Common myeloid progenitor, CD34-positive (primary cell): ENCODE results near the gene TRIM9.

Experiments
- CTCF ChIA-PET: fragments of 350-600 bp; sonication (Branson Sonifier 250); formaldehyde crosslinking; loops from one replicate; lab custom pipeline; 2021; ENCODE audit warnings: antibody characterized with exemption; lab: Charles Lee
- POLR2A ChIA-PET: fragments of 350-600 bp; sonication (Branson Sonifier 250); formaldehyde crosslinking; loops from one replicate; lab custom pipeline; 2021; ENCODE audit warnings: antibody characterized with exemption; lab: Charles Lee
- DNase-seq, 3 donors: peaks; one replicate each; pipeline versions ENCODE4 v3.0.0 to v3.0.0-alpha.2; 2013
- H3K27ac ChIP-seq, 2 experiments: 1 replicate in 1 of 2; 2 replicates in 1 of 2; pipeline ENCODE4 v1.7.0; 2013; ENCODE audit warnings: inconsistent platforms in 2 of 2, low read length in 2 of 2, mild to moderate bottlenecking in 2 of 2, low read depth in 1 of 2, moderate library complexity in 1 of 2; ENCODE audit not compliant: severe bottlenecking in 2 of 2, insufficient read depth in 1 of 2, poor library complexity in 1 of 2
- H3K27me3 ChIP-seq, 5 experiments: replicated peaks in 2 of 5; 1 replicate in 3 of 5; 2 replicates in 2 of 5; pipeline versions ENCODE4 v1.6.1 to v1.7.0; 2013; ENCODE audit warnings: low read length in 4 of 5, mild to moderate bottlenecking in 2 of 5, moderate library complexity in 2 of 5, inconsistent platforms in 1 of 5; ENCODE audit not compliant: insufficient read depth in 5 of 5, control insufficient read depth in 4 of 5
- H3K36me3 ChIP-seq, 4 experiments: 1 replicate in 2 of 4; 2 replicates in 2 of 4; pipeline versions ENCODE4 v1.6.1 to v1.7.0; 2013; ENCODE audit warnings: low read length in 3 of 4, control low read depth in 1 of 4, mild to moderate bottlenecking in 1 of 4; ENCODE audit not compliant: control insufficient read depth in 4 of 4, insufficient read depth in 4 of 4
- H3K4me1 ChIP-seq, 4 experiments: 1 replicate in 3 of 4; 2 replicates in 1 of 4; pipeline versions ENCODE4 v1.6.1 to v1.7.1; 2013; ENCODE audit warnings: low read length in 3 of 4, mild to moderate bottlenecking in 3 of 4, control low read depth in 1 of 4, inconsistent platforms in 1 of 4, moderate library complexity in 1 of 4; ENCODE audit not compliant: control insufficient read depth in 4 of 4, insufficient read depth in 4 of 4; ENCODE audit errors: control extremely low read depth in 1 of 4
- H3K4me3 ChIP-seq, 7 experiments: 1 replicate in 4 of 7; 2 replicates in 3 of 7; pipeline versions ENCODE4 v1.5.1 to v1.7.0; 2013; ENCODE audit warnings: mild to moderate bottlenecking in 7 of 7, low read length in 6 of 7, moderate library complexity in 6 of 7, inconsistent platforms in 2 of 7, low read depth in 2 of 7, control low read depth in 1 of 7; ENCODE audit not compliant: insufficient read depth in 4 of 7, control insufficient read depth in 1 of 7; ENCODE audit errors: extremely low read depth in 1 of 7
- H3K9me3 ChIP-seq, 5 experiments: 1 replicate in 4 of 5; 2 replicates in 1 of 5; pipeline versions ENCODE4 v1.6.1 to v1.7.1; 2013; ENCODE audit warnings: low read length in 4 of 5, mild to moderate bottlenecking in 2 of 5, inconsistent platforms in 1 of 5, low read depth in 1 of 5, moderate library complexity in 1 of 5; ENCODE audit not compliant: control insufficient read depth in 4 of 5, insufficient read depth in 2 of 5; ENCODE audit errors: control extremely low read depth in 1 of 5
- whole genome bisulfite sequencing: methylation state at CpG from one replicate; pipeline ENCODE4 v1.1.5; 2013; ENCODE audit not compliant: insufficient coverage; 5-methylcytosine and 5-hydroxymethylcytosine counted together

TRIM9 gene

GRCh38 chr14:51024377-51024776 lies 70.5 kb downstream of the TRIM9 start:
- no peak for DNase-seq
- Histone ChIP-seq H3K9me3 (no peaks in the 10 kb centered on the region), H3K4me1 (peaks cover 0 to 7% (median 0%) of the 10 kb centered on the region in 4 experiments), H3K27ac (no peak overlapping the region), H3K4me3 (no peak overlapping the region), H3K27me3 (no peaks in the 10 kb centered on the region), H3K36me3 (peaks cover 0 to 6% (median 0%) of the 10 kb centered on the region in 4 experiments)
- ChIA-PET CTCF (no interaction called here), POLR2A (interaction anchor here (0.7 kb wide), 1 partner anchor 28 kb away, joined by 4 read pairs; no protein-coding TSS in a partner anchor)

DNA sequence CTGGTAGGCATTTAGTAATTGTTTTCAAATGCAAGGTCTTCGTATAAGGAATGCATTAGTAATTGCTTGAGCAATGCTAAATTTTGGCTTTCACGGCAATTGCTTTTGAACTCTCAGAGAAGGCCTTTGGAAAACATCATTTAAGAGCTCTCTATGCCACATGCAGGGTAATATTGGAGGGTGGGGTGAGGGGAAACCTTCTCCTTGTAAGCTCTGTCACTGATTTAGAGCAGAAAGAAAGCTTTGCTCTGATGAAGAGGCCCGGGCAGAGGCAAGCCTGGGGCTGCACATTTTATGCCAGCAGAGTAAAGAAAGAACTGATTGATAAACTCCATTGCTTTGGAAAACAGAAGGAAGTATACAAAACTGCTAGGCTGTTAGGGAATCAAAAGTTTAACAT lies 70.9 kb downstream of the TRIM9 start:
- Histone ChIP-seq H3K4me1 (peaks cover 0 to 7% (median 0%) of the 10 kb centered on the region in 4 experiments), H3K27ac (no peak overlapping the region), H3K4me3 (no peak overlapping the region), H3K36me3 (peaks cover 0 to 6% (median 0%) of the 10 kb centered on the region in 4 experiments), H3K9me3 (no peaks in the 10 kb centered on the region), H3K27me3 (no peaks in the 10 kb centered on the region)
- DNase-seq = no peak
- 96% methylated on average over 3 of the region's 3 CpGs for WGBS
- ChIA-PET CTCF (no interaction called here), POLR2A (interaction anchor here (0.7 kb wide), 1 partner anchor 29 kb away, joined by 4 read pairs; no protein-coding TSS in a partner anchor)

DNA sequence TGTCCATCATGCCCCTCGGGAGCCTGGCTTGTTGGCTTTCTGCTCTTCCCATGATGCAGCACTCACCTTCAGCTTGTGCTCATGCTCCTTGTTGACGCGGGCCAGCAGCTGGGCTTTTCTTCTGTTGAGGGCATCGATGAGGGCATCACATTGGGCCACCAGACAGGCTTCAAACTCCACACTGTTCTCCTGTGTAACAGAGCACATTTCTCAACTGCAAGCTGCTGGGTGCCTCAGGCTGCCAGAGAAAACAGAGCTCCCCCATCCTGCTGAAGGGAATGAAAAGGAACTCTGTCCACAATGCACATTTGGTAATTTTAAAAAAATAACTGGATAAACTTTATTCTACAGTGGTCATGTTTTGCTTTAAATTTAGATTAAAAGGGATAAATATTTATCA lies 72.1 kb downstream of the TRIM9 start:
- H3K4me1 ChIP-seq = peaks cover 0 to 5% (median 0%) of the 10 kb centered on the region in 4 experiments
- no peak overlapping the region for H3K27ac ChIP-seq
- 100% methylated on average over 4 of the region's 4 CpGs for WGBS
- DNase-seq = no peak
- H3K36me3 ChIP-seq = peaks cover 0 to 6% (median 0%) of the 10 kb centered on the region in 4 experiments
- H3K27me3 ChIP-seq = no peaks in the 10 kb centered on the region
- CTCF ChIA-PET = no interaction called here
- H3K9me3 ChIP-seq = no peaks in the 10 kb centered on the region
- no peak overlapping the region for H3K4me3 ChIP-seq
- POLR2A ChIA-PET = no interaction called here

GRCh38 chr14:51020024-51020710 lies 74.7 kb downstream of the TRIM9 start:
- Histone ChIP-seq H3K4me1 (no peaks in the 10 kb centered on the region), H3K27me3 (no peaks in the 10 kb centered on the region), H3K36me3 (peaks cover 0 to 6% (median 0%) of the 10 kb centered on the region in 4 experiments), H3K4me3 (no peak overlapping the region), H3K27ac (no peak overlapping the region), H3K9me3 (no peaks in the 10 kb centered on the region)
- ChIA-PET POLR2A (no interaction called here), CTCF (no interaction called here)
- 83% methylated on average over 9 of the region's 11 CpGs for WGBS
- DNase-seq = no peak

GRCh38 chr14:51019089-51019488 lies 75.8 kb downstream of the TRIM9 start:
- no peaks in the 10 kb centered on the region for H3K27me3 ChIP-seq
- ChIA-PET POLR2A (no interaction called here), CTCF (no interaction called here)
- no peaks in the 10 kb centered on the region for H3K9me3 ChIP-seq
- WGBS = 75% methylated on average over 1 of the region's 1 CpG
- DNase-seq = no peak
- H3K36me3 ChIP-seq = peaks cover 0 to 6% (median 0%) of the 10 kb centered on the region in 4 experiments
- no peak overlapping the region for H3K4me3 ChIP-seq
- H3K4me1 ChIP-seq = no peaks in the 10 kb centered on the region
- no peak overlapping the region for H3K27ac ChIP-seq

DNA sequence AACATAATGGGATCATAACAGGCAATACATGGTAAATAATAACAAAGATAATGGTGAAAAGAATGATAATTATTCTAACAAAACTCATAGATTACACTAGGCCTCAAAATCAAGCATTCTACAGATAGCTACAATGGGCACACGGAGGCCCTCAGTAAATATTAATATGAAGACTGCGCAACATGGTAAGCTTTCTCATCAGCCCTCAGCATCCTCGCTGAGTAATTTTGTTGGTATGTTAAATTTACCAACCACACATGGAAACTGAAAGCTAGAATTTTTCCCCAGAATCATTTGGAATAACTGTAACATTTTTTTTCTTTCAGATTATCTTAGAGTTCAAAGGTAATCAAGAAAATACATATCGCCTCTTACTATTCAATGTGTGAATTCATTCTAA lies 76.4 kb downstream of the TRIM9 start:
- no peaks in the 10 kb centered on the region for H3K27me3 ChIP-seq
- H3K9me3 ChIP-seq = no peaks in the 10 kb centered on the region
- peaks cover 0 to 6% (median 0%) of the 10 kb centered on the region in 4 experiments for H3K36me3 ChIP-seq
- H3K27ac ChIP-seq = no peak overlapping the region
- H3K4me1 ChIP-seq = no peaks in the 10 kb centered on the region
- DNase-seq = no peak
- ChIA-PET POLR2A (no interaction called here), CTCF (interaction anchor here (0.8 kb wide), 1 partner anchor 64 kb away, joined by 3 read pairs; no protein-coding TSS in a partner anchor)
- H3K4me3 ChIP-seq = no peak overlapping the region
- no CpG with 5 or more reads among the region's 4 CpGs for WGBS

GRCh38 chr14:51014625-51015024 lies 80.3 kb downstream of the TRIM9 start:
- H3K9me3 ChIP-seq = no peaks in the 10 kb centered on the region
- H3K27ac ChIP-seq = no peak overlapping the region
- no peak for DNase-seq
- no peak overlapping the region for H3K4me3 ChIP-seq
- H3K4me1 ChIP-seq = no peaks in the 10 kb centered on the region
- no peaks in the 10 kb centered on the region for H3K36me3 ChIP-seq
- no peaks in the 10 kb centered on the region for H3K27me3 ChIP-seq
- WGBS = 100% methylated on average over 3 of the region's 3 CpGs
- ChIA-PET POLR2A (no interaction called here), CTCF (no interaction called here)
